Neural progenitor cell (in vitro differentiated cells): Measurements from ENCODE around the gene TNC.

Experiments
- EZH2phosphoT487 ChIP-seq: fragments of 200-600 bp; sonication (generic); IDR thresholded peaks from 2 replicates; pipeline ENCODE4 v1.6.1; 2017; ENCODE audit warnings: antibody characterized with exemption
- TF ChIP-seq, protein P1 (sequence below): fragments of 200-600 bp; sonication (generic); IDR thresholded peaks from 2 replicates; pipeline ENCODE4 v1.5.1; 2017; ENCODE audit warnings: antibody characterized with exemption, mild to moderate bottlenecking

DNA sequence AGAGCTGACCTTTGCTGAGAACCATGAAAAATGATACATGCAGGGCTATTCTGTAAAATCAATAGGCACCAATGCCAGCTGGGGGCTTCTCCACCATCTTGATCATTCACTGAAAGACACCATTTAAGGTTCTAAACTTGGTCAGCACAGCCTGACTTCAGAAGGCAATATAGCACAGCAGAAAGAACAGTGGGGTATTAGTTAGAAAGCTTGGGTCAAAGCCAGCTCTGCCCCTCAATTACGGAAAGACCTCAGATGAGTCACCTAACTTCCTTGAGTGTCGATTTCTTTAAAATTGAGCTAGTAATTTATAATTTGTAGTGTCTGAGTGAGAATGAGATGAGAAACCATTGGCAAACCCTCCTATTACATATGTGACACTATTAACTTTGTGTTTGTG is 3.4 kb downstream of the TNC start:
- TF ChIP-seq EZH2phosphoT487 = no peak
- TF ChIP-seq, protein P1, sequence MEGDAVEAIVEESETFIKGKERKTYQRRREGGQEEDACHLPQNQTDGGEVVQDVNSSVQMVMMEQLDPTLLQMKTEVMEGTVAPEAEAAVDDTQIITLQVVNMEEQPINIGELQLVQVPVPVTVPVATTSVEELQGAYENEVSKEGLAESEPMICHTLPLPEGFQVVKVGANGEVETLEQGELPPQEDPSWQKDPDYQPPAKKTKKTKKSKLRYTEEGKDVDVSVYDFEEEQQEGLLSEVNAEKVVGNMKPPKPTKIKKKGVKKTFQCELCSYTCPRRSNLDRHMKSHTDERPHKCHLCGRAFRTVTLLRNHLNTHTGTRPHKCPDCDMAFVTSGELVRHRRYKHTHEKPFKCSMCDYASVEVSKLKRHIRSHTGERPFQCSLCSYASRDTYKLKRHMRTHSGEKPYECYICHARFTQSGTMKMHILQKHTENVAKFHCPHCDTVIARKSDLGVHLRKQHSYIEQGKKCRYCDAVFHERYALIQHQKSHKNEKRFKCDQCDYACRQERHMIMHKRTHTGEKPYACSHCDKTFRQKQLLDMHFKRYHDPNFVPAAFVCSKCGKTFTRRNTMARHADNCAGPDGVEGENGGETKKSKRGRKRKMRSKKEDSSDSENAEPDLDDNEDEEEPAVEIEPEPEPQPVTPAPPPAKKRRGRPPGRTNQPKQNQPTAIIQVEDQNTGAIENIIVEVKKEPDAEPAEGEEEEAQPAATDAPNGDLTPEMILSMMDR = no peak
